Hepatocyte (in vitro differentiated cells): ENCODE data around the gene KLHL12.

ENCODE experiments used
- EZH2 ChIP-seq: fragments of 200-600 bp; sonication (generic); IDR thresholded peaks from 2 replicates; pipeline ENCODE4 v1.6.1; 2016; ENCODE audit warnings: antibody characterized with exemption, mild to moderate bottlenecking, borderline replicate concordance
- TF ChIP-seq, protein P1 (sequence below): fragments of 200-600 bp; sonication (generic); IDR thresholded peaks from 2 replicates; pipeline ENCODE4 v1.5.1; 2016; ENCODE audit warnings: antibody characterized with exemption, mild to moderate bottlenecking; ENCODE audit not compliant: poor library complexity

GRCh38 chr1:202953392-202953791 is 26.4 kb upstream of the KLHL12 start:
- no peak for TF ChIP-seq EZH2
- TF ChIP-seq, protein P1, sequence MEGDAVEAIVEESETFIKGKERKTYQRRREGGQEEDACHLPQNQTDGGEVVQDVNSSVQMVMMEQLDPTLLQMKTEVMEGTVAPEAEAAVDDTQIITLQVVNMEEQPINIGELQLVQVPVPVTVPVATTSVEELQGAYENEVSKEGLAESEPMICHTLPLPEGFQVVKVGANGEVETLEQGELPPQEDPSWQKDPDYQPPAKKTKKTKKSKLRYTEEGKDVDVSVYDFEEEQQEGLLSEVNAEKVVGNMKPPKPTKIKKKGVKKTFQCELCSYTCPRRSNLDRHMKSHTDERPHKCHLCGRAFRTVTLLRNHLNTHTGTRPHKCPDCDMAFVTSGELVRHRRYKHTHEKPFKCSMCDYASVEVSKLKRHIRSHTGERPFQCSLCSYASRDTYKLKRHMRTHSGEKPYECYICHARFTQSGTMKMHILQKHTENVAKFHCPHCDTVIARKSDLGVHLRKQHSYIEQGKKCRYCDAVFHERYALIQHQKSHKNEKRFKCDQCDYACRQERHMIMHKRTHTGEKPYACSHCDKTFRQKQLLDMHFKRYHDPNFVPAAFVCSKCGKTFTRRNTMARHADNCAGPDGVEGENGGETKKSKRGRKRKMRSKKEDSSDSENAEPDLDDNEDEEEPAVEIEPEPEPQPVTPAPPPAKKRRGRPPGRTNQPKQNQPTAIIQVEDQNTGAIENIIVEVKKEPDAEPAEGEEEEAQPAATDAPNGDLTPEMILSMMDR: no peak
